NCI-H1694 (cell line): ENCODE results near the gene ACVR2B.

Source experiments
- DNase-seq: peaks from one replicate; lab custom pipeline; 2025; lab: John Stamatoyannopoulos, UW

Gene ACVR2B

DNA sequence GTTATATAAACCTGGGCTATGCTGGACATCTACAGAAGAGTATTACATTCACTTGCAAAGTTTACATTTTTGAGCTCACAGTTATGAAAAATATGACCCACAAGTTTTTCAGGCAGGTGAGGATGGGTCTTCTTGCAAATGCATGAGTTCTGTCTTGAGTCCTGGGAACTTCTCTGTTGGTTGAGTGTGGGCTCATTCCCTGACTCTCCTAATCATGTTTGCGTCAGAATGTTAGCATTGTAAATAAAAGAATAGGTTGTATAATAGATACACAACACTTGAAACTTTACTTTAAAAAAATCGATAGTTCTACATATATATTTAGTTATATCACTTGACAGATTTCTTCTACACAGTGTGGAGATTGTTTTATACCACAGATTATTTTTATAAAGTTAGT is 35.3 kb downstream of the ACVR2B start:
- DNase-seq, result no peak

DNA sequence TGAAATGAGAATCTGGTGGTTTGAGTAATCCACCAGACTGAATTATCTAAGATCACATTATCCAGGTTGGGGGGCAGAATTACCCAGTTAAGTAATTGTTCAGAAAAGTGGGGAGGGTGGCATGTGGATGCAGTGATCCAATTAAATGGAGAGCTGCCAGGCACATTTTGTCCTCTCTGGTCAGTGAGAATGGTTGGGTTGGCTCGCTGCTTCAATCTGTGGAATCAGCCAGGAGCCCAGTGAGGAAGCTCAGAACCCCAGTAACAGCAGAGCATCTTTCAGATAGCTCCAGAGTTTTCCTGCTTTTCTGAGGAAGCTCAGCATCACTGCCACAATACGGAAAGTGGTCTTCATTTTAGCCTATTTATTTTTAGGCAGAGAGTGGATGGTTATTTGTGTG is 36.1 kb downstream of the ACVR2B start:
- DNase-seq, result no peak

DNA sequence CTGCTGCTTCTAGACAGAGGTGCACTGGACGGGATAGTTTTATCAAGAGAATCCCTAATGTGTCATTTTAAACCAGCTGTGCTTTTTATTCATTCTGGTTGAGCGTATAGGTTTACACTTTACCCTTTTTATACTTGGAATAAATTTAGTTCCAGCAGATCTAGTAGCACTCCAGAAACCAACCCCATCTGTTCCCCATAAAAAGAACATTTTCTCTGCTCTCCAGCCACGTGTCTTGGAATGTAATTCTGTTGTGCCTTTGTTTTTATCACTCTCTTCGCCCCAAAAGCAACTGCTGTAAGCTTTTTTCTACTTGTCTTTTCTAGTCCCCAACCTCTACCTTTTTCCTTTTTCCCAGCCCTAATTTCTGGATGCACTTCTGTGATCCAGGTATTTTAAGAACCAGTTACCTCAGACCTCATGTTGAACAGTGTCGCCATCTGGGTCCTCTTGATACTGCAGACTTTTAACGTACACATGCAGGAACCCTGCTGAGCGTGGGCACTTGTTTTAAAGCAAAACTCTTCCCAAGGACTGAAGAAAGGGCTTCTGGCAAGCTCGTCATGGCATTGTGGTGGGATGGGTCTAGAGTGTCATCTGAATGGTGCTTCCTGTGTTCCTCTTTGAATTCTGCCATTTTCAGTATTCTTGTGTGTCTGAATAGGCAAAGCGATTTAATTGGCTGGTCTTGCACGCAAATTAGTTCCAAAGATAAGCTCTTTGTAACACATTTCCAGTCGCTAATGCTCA is 36.8 kb downstream of the ACVR2B start:
- no peak for DNase-seq

DNA sequence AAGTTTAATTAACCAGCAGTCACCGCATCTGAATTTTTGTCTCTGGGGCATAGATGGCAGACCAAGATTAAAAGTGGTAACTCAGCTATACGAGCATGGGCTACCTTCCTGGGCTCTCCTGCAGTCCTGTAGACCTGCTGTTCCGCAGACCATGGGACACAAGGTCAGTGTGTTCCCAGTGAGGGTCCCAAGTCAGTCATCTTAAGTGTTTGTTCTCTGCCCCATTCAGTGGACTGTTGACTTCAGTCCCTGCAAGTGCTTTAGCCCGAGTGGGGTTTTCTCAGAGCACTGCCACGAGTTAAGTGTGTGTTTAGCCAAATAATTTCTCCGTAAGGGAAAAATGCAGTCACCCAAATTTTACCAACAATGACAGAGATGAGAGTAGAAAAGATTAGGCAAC is 37.5 kb downstream of the ACVR2B start:
- no peak for DNase-seq

- DNase-seq, result no peak
Observed at GRCh38 chr3:38493031-38493430, 39.3 kb downstream of the ACVR2B start.

DNA sequence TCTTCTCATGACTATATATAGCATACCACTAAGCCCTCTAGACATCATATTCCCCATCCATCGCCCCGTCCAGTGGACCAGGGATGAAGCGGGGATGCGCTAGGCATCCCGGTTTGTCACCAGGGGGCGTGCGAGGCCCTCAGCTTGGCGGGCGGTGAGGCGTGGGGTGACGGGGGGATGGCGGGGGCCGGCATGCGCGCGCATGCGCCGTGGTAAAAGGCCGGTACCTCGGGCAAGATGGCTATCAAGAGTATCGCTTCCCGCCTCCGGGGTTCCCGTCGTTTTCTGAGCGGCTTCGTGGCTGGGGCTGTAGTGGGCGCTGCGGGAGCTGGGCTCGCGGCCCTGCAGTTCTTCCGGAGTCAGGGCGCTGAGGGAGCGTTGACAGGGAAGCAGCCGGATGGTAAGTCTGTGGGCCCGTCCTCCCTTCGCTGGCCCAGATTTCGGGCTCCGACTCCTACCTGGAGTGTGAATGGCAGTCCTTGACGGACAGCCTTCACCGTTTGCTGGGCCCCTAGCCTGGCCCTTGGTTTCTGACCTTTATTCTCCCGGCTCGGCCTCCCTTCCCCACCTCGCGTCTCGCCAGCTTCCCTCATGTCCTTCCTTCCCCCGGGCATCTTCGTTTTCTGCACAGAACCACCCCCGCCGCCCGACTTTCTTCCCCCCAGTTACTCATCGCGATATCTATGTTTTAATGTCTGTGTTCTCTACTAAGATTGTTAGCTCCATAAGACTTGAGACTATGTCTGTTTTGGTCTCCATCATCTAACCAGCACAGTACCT is 42.6 kb downstream of the ACVR2B start, which contains the start of gene EXOG:
TSS of gene EXOG (plus strand) at position 210 of the 780 bp plus-strand sequence. CDS start at position 238, 28 bp downstream.
- DNase-seq, result peak; percentile 54

- no peak for DNase-seq
Observed at GRCh38 chr3:38497031-38497430, 43.3 kb downstream of the ACVR2B start.

- no peak for DNase-seq
Observed at GRCh38 chr3:38500688-38501417, 47.2 kb downstream of the ACVR2B start.

DNA sequence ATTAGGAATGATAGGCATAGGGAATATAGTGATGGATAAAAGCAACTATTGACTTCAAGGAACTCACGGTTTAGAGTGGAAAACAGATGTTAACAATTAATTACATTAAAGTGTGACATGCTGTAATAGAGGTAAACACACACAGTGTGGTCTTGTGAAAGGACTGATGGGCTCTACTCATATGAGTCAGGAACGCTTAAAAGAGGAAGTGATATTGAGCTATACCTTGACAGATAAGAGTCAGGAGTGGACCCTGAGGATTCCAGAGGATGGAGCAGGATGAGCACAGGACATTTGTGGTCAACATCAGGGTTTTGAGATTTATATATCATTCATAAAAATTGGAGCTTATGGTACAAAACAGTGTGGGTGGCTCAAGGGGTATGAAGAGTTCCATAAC is 53.4 kb downstream of the ACVR2B start:
- DNase-seq, result no peak

DNA sequence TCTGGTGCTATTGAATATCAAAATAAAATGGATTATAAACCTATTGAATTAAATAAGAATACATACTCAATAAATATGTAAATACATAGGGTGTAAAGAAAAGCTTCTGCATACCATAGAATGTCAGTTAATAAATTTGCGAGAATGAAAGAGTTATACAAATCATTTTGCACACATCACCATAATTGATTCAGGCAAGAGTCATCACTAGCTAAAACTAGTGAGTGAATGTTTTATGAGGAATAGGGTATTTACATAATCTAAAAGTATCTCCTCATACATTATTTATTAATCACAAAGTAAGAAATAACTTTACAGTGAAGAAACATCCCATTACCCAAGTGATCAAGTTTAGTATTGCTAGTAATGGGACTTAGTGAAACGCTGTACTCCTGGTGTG is 56.0 kb downstream of the ACVR2B start:
- no peak for DNase-seq

GRCh38 chr3:38510631-38511030 is 56.9 kb downstream of the ACVR2B start:
- DNase-seq, result no peak

GRCh38 chr3:38511546-38511945 is 57.9 kb downstream of the ACVR2B start:
- no peak for DNase-seq

DNA sequence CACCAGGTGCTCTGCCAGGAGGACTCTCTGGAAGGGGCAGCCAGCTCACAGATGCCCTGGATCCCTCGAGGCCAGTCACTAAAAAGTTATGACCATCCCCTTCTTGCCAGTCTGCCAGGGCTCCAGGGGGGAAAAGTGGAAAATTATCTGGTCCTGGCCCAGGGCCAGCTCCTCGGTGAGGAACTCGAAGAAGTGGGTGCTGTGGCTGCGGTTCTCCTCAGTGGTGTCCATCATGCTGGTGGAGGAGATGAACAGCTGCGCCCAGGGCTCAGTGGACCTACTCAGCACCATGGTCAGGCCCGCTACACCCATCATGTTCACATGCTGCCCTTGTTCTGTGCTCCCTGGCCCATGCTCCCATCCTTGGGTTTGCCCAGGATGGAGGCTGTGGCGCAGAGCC is 61.7 kb downstream of the ACVR2B start:
- no peak for DNase-seq

GRCh38 chr3:38516669-38517068 is 63.0 kb downstream of the ACVR2B start:
- no peak for DNase-seq

GRCh38 chr3:38519000-38519399 is 65.3 kb downstream of the ACVR2B start:
- DNase-seq, result no peak

GRCh38 chr3:38519651-38520050 is 66.0 kb downstream of the ACVR2B start:
- no peak for DNase-seq

- DNase-seq, result peak; percentile 47
Observed at GRCh38 chr3:38521391-38521987, 67.8 kb downstream of the ACVR2B start.

GRCh38 chr3:38522002-38522401 is 68.3 kb downstream of the ACVR2B start:
- DNase-seq, result peak; percentile 6

- no peak for DNase-seq
Observed at GRCh38 chr3:38524141-38524739, 70.5 kb downstream of the ACVR2B start.

GRCh38 chr3:38526792-38527191 is 73.1 kb downstream of the ACVR2B start:
- no peak for DNase-seq

DNA sequence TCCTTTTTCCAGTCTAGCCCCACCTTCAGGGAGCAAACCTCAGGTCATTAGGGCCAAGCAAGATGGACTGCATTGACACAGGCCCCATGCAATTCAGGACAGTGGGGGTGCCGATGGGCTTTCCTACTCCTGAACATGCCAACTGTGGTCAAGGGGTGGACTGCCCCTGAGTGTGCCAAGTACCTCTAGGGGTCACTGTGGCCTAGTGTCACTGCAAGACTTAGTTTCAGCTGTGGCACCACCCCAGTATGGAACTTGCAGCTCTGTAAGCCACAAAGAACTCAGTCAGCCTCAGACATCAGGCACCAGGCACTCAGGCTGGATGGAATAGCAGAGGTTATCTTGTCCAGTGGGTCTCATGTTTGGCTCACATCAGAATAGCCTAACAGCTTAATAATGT is 74.8 kb downstream of the ACVR2B start:
- no peak for DNase-seq

- DNase-seq, result no peak
Observed at GRCh38 chr3:38532529-38532928, 78.8 kb downstream of the ACVR2B start.
